Kidney (tissue), 14 donors: ENCODE measurements around the gene CDR2. TPM values are rescaled to one million over a fixed set of nuclear protein-coding genes. Genes with fewer than 3 reads are reported as not detected.

Source experiments
- DNase-seq, 5 donors: peaks; one replicate each; pipeline ENCODE4 v3.0.0-alpha.2; 2013 to 2020
- FAIRE-seq: peaks from 2 replicates; lab custom pipeline; 2012; peaks lifted over from hg19 to GRCh38; lab: Jason Lieb, UNC
- H3K27ac ChIP-seq, 2 donors: one replicate each; pipeline ENCODE4 v1.7.0; 2013; ENCODE audit warnings: low read depth in 2 of 2, low read length in 2 of 2, inconsistent platforms in 1 of 2
- H3K27me3 ChIP-seq: one replicate; pipeline ENCODE4 v1.7.1; 2013; ENCODE audit warnings: low read length, inconsistent platforms; ENCODE audit not compliant: control insufficient read depth, insufficient read depth
- H3K36me3 ChIP-seq, 3 donors: one replicate each; pipeline versions ENCODE4 v1.7.0 to v1.7.1; 2013; ENCODE audit warnings: low read length in 3 of 3, control low read depth in 1 of 3, inconsistent platforms in 1 of 3; ENCODE audit not compliant: insufficient read depth in 3 of 3, control insufficient read depth in 2 of 3
- H3K4me1 ChIP-seq, 3 donors: one replicate each; pipeline versions ENCODE4 v1.7.0 to v1.7.1; 2013; ENCODE audit warnings: low read length in 3 of 3, inconsistent platforms in 1 of 3, low read depth in 1 of 3; ENCODE audit not compliant: control insufficient read depth in 2 of 3, insufficient read depth in 2 of 3
- H3K4me3 ChIP-seq, 3 donors: one replicate each; pipeline versions ENCODE4 v1.7.0 to v1.8.1; 2013; ENCODE audit warnings: low read length in 3 of 3, control low read depth in 1 of 3, inconsistent platforms in 1 of 3
- H3K9ac ChIP-seq, 3 donors: one replicate each; pipeline versions ENCODE4 v1.7.0 to v1.7.1; 2013; ENCODE audit warnings: low read length in 3 of 3, control low read depth in 1 of 3, inconsistent platforms in 1 of 3
- H3K9me3 ChIP-seq, 3 donors: one replicate each; pipeline versions ENCODE4 v1.7.0 to v1.7.1; 2013; ENCODE audit warnings: low read length in 3 of 3, control low read depth in 1 of 3, inconsistent platforms in 1 of 3; ENCODE audit not compliant: control insufficient read depth in 2 of 3, insufficient read depth in 1 of 3
- intact Hi-C: fragments of 100-400 bp; cut with DNase I; formaldehyde crosslinking; loops from one replicate; pipeline ENCODE4 v1.11.1; 2022
- polyA plus RNA-seq: library from polyadenylated mRNA; stranded (reverse); fragments of 350-450 nt; fragmentation: Illumina TruSeq; extraction: RNeasy Lipid Tissue Mini Kit (QIAGEN cat#74804); gene quantifications from one replicate; pipeline ENCODE4 v1.2.3, GENCODE V29; 2014; ENCODE audit warnings: low read depth, low replicate concordance; ENCODE audit not compliant: insufficient read depth
- total RNA-seq: library from RNA; stranded (reverse); fragmentation: NEBNext Ultra II Directional; extraction: Animal tissue kit (Norgen Biotek cat#: 25700); gene quantifications from one replicate; pipeline ENCODE4 v1.2.1, GENCODE V29; 2021
- TF ChIP-seq, protein P1 (sequence below): IDR thresholded peaks from 3 replicates; pipeline ENCODE4 v1.5.1; 2012; ENCODE audit warnings: mild to moderate bottlenecking, moderate library complexity, borderline replicate concordance; ENCODE audit not compliant: insufficient read depth; ENCODE audit errors: extremely low read depth
- donor health status: control.
- donor health status: control.
- donor health status: control.
- donor health status: control.
- donor health status: control.
- donor health status: DM: yes; HTN: yes; CAD: no.
- donor health status: Normal renal cell carcinoma (clear cell type).

CDR2 gene
- total and polyA plus RNA-seq, 2 donors from 2014 or later: 14.4 to 29.6 TPM

DNA sequence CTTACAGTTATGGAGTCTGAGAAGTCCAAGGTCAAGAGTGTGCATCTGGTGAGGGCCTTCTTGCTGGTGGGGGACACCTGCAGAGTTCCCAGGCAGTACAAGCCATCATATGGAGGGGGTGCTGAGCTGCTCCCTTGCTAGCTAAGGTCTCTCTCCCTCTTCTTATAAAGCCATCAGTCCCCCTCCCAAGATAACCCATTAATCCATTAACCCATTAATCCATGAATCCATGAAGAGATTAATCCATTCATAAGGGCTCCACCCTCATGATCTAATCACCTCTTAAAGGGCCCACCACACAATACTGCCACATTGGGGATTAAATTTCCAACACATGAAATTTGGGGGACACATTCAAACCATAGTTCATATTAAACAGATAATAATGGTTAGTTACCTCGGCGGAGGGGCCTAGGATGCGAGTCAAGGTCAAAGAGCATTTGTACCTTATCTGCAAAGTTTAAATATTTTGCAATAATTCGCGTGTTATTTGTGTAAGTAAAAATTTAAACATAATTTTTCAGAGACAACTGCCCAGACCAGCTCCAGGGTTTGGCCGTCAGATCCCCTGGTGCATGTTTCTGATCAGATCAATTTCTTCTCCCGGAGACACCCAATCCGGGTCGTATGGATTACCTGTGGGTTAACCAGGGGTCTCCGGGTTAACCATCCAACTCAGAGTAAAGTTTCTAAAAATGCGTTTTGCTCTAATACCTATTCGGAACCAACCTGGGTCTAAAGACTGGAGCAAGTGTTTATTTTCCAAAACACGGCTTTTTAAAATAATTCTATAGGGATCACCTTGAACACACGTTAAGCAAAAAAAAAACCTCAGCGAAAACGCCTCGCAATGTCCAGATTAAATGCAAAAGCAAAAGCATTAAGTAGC, 78.0 kb downstream of the CDR2 start:
- peak overlapping the region; percentile 79 to 93 (median 91) for H3K4me3 ChIP-seq
- DNase-seq (no peak), FAIRE-seq (no peak)
- no peaks in the 10 kb centered on the region for H3K36me3 ChIP-seq
- TF ChIP-seq, protein P1, sequence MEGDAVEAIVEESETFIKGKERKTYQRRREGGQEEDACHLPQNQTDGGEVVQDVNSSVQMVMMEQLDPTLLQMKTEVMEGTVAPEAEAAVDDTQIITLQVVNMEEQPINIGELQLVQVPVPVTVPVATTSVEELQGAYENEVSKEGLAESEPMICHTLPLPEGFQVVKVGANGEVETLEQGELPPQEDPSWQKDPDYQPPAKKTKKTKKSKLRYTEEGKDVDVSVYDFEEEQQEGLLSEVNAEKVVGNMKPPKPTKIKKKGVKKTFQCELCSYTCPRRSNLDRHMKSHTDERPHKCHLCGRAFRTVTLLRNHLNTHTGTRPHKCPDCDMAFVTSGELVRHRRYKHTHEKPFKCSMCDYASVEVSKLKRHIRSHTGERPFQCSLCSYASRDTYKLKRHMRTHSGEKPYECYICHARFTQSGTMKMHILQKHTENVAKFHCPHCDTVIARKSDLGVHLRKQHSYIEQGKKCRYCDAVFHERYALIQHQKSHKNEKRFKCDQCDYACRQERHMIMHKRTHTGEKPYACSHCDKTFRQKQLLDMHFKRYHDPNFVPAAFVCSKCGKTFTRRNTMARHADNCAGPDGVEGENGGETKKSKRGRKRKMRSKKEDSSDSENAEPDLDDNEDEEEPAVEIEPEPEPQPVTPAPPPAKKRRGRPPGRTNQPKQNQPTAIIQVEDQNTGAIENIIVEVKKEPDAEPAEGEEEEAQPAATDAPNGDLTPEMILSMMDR: no peak
- intact Hi-C loops: no loop called here
- H3K9me3 ChIP-seq: no peaks in the 10 kb centered on the region
- no peaks in the 10 kb centered on the region for H3K27me3 ChIP-seq
- H3K27ac ChIP-seq: peak overlapping the region in 1 of 2 donors; percentile 96
- H3K4me1 ChIP-seq: peaks cover 0 to 12% (median 5%) of the 10 kb centered on the region in 3 donors
- H3K9ac ChIP-seq: peak overlapping the region; percentile 54 to 87 (median 78)

Other genes with a start within 250 kb of the CDR2 start
- not detected for gene SDR42E2, start 212.1 kb downstream of the CDR2 start, total RNA-seq
- not detected for gene SDR42E2, start 212.1 kb downstream of the CDR2 start, polyA plus RNA-seq
- 28.1 TPM for gene EEF2K, start 168.3 kb downstream of the CDR2 start, total RNA-seq
- gene EEF2K, start 168.3 kb downstream of the CDR2 start, polyA plus RNA-seq: 2.8 TPM
- 41.4 TPM for gene POLR3E, start 77.2 kb downstream of the CDR2 start, total RNA-seq
- gene POLR3E, start 77.2 kb downstream of the CDR2 start, polyA plus RNA-seq: 21.3 TPM
- gene NPIPB5, start 136.3 kb upstream of the CDR2 start, total RNA-seq: 263 TPM
- 11.9 TPM for gene NPIPB5, start 136.3 kb upstream of the CDR2 start, polyA plus RNA-seq